Ascending aorta (tissue), 2 donors: ENCODE measurements around the gene HACE1. TPM values are rescaled to one million over a fixed set of nuclear protein-coding genes. Genes with fewer than 3 reads are reported as not detected.
"Not testable (repeated sequence)": the region's sequence is repeated elsewhere in the genome, so short reads cannot be mapped to it uniquely, and the experiment has no call there.

ENCODE experiments used
- DNase-seq, 2 donors: peaks; one replicate each; pipeline ENCODE4 v3.0.0-alpha.2; 2019; ENCODE audit warnings: low spot score in 2 of 2
- H3K27ac ChIP-seq, 2 donors: fragments of 200-600 bp; sonication (generic); one replicate each; pipeline ENCODE4 v1.5.1; 2016 to 2017; ENCODE audit warnings: mild to moderate bottlenecking in 1 of 2
- H3K27me3 ChIP-seq: fragments of 200-600 bp; sonication (generic); one replicate; pipeline ENCODE4 v1.5.1; 2017
- H3K36me3 ChIP-seq, 2 donors: fragments of 200-600 bp; sonication (generic); one replicate each; pipeline ENCODE4 v1.5.1; 2016
- H3K4me1 ChIP-seq, 2 donors: fragments of 200-600 bp; sonication (generic); one replicate each; pipeline ENCODE4 v1.5.1; 2016 to 2017; ENCODE audit warnings: mild to moderate bottlenecking in 1 of 2
- H3K4me3 ChIP-seq, 2 donors: fragments of 200-600 bp; sonication (generic); one replicate each; pipeline ENCODE4 v1.5.1; 2016 to 2017; ENCODE audit warnings: mild to moderate bottlenecking in 1 of 2
- H3K9me3 ChIP-seq, 2 donors: fragments of 200-600 bp; sonication (generic); one replicate each; pipeline ENCODE4 v1.5.1; 2016
- intact Hi-C: fragments of 100-400 bp; cut with DNase I; formaldehyde crosslinking; loops from one replicate; pipeline ENCODE4 v1.15.1; 2023
- total RNA-seq: library from RNA; depleted of rRNA; stranded (reverse); fragments of >200 nt; gene quantifications from one replicate; pipeline ENCODE4 v1.1.0, GENCODE V29; 2016
- TF ChIP-seq, protein P1 (sequence below), 3 experiments: fragments of 200-600 bp in 2 of 3; fragments of 450-650 bp in 1 of 3; sonication (generic) in 2 of 3; IDR thresholded peaks; one replicate each; pipeline ENCODE4 v1.5.1; 2016 to 2019; ENCODE audit warnings: antibody characterized with exemption in 3 of 3, mild to moderate bottlenecking in 1 of 3, moderate library complexity in 1 of 3

Gene HACE1
- total RNA-seq, 1 donor from 2014 or later = 7.7 TPM

DNA sequence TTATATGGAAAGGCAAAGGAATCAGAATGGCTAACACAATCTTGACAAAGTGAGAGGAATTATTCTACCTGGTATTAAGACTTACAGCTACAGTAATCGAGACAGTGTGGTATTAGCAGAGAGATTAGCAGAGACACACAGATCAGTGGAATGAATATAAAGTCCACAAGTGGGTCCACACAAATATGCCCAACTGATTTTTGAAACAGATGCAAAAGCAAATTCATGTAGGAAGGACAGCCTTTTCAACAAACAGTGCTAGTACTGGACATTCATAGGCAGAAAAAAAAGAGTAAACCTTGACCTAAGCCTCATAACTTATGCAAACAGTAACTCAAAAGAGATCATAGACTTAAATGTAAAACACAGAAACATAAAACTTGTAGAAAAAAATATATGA is 22.6 kb downstream of the HACE1 start:
- H3K4me1 ChIP-seq = no peaks in the 10 kb centered on the region

DNA sequence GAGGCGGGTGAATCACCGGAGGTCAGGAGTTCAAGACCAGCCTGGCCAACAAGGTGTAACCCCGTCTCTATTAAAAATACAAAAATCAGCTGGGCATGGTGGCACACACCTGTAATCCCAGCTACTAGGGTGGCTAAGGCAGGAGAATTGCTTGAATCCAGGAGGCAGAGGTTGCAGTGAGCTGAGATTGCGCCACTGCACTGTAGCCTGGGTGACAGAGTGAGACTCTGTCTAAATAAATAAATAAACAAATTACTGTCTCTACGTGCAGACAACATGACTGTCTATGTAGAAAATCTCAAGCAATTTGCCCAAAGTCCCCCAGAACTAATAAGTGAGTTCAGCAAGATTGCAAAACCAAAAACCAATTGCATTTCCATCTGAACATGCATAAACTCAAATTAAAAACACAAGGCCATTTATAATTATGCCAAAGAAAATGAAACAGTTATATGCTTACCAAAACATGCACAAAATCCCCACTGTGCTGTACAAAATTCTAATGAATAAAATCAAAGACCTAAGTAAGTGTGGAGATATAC is 23.2 kb downstream of the HACE1 start:
- H3K27ac ChIP-seq, H3K9me3 ChIP-seq, H3K4me3 ChIP-seq, DNase-seq, H3K27me3 ChIP-seq, intact Hi-C loops, H3K4me1 ChIP-seq: not testable (repeated sequence)
- H3K36me3 ChIP-seq = peaks cover 8 to 35% of the 10 kb centered on the region in 2 donors

More for the DNA sequence above, 22.6 kb downstream of the HACE1 start:
- DNase-seq = no peak
- H3K27me3 ChIP-seq = no peaks in the 10 kb centered on the region
- H3K36me3 ChIP-seq = peaks cover 6 to 35% of the 10 kb centered on the region in 2 donors
- H3K27ac ChIP-seq = no peak overlapping the region
- TF ChIP-seq, protein P1, sequence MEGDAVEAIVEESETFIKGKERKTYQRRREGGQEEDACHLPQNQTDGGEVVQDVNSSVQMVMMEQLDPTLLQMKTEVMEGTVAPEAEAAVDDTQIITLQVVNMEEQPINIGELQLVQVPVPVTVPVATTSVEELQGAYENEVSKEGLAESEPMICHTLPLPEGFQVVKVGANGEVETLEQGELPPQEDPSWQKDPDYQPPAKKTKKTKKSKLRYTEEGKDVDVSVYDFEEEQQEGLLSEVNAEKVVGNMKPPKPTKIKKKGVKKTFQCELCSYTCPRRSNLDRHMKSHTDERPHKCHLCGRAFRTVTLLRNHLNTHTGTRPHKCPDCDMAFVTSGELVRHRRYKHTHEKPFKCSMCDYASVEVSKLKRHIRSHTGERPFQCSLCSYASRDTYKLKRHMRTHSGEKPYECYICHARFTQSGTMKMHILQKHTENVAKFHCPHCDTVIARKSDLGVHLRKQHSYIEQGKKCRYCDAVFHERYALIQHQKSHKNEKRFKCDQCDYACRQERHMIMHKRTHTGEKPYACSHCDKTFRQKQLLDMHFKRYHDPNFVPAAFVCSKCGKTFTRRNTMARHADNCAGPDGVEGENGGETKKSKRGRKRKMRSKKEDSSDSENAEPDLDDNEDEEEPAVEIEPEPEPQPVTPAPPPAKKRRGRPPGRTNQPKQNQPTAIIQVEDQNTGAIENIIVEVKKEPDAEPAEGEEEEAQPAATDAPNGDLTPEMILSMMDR (IDR thresholded peaks at IDR 0.05) = no peak
- no peak overlapping the region for H3K4me3 ChIP-seq
- intact Hi-C loops = no loop called here
- H3K9me3 ChIP-seq = no peaks in the 10 kb centered on the region

DNA sequence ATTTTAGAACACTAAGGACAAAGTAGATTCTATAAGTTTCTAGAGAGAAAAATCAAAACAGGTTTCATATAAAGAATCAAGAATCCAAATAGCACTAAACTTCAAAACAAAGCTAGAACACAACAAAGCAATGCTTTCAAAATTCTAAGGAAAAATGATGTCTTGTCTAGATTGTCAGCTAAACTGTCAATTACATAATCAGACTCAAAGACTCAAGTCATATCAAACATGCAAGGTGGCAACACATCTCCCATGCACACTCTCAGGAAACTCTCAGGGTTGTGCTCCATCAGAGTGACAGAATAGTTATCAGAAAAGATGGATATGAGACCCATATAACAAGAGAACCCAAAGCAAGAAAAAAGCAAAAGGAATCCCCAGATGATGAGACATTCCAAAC is 23.9 kb downstream of the HACE1 start:
- DNase-seq = no peak
- intact Hi-C loops = no loop called here
- no peak overlapping the region for H3K27ac ChIP-seq
- no peak overlapping the region for H3K4me3 ChIP-seq
- H3K4me1 ChIP-seq = no peaks in the 10 kb centered on the region
- TF ChIP-seq, protein P1 (IDR thresholded peaks at IDR 0.05) = no peak
- no peaks in the 10 kb centered on the region for H3K27me3 ChIP-seq
- H3K9me3 ChIP-seq = no peaks in the 10 kb centered on the region
- peaks cover 13 to 39% of the 10 kb centered on the region in 2 donors for H3K36me3 ChIP-seq

DNA sequence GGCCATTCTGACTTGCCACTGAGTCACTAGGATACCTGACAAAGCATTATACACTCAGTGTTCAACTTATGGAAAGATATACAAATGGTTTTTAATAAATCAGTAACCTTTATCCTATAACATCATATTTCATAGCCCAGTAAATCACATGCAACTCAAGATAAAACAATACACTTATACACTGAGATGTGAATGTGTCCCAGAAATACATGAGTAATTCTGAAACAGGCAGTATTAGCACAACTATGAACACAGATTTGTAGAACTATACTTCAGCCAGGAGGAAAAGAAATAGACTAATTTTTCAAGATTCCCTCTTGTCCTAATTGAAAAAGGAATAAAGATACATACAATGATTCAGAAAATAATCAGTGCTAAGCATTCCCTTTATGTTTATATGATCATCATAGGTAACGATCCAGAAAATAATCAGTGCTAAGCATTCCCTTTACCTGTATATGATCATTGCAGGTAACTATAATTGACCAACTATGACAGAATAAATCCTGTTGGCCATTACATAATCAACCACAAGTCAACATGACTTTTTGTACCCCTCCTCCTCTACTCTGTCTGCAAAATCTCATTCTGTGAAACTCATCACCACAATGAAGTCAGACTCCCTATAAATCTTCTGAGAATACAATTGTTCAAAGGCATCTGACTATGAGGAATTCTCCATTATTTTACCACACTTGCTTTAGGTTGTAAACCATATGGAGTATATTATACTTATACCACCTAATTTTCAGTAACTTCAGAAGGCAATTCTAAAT is 30.3 kb downstream of the HACE1 start:
- DNase-seq = no peak
- Histone ChIP-seq H3K27me3 (no peaks in the 10 kb centered on the region), H3K36me3 (peaks cover 13 to 23% of the 10 kb centered on the region in 2 donors), H3K4me3 (no peak overlapping the region), H3K27ac (no peak overlapping the region), H3K4me1 (no peaks in the 10 kb centered on the region), H3K9me3 (no peaks in the 10 kb centered on the region)
- intact Hi-C loops = no loop called here
- TF ChIP-seq, protein P1 (IDR thresholded peaks at IDR 0.05) = no peak

DNA sequence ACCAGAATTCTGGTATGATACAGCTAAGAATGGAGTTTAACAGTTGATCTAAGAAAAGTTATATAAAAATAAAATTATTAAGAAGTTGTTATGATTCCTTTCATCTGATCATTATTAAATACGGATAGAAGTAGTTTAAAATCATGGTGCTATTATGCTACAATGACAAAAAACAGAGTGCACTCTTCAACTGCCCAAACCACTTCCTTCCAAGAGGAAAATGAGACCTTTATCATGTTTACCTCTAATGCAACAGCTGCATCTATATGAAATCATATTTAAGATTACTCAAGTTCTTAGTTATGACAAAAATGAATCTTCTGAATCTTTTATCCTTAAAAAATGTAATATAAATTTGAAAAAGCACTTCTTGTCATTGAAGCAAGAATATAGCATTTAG is 31.2 kb downstream of the HACE1 start:
- Histone ChIP-seq H3K9me3 (no peaks in the 10 kb centered on the region), H3K27ac (no peak overlapping the region), H3K4me3 (no peak overlapping the region), H3K36me3 (peaks cover 13 to 18% of the 10 kb centered on the region in 2 donors), H3K27me3 (no peaks in the 10 kb centered on the region), H3K4me1 (no peaks in the 10 kb centered on the region)
- intact Hi-C loops = no loop called here
- TF ChIP-seq, protein P1 (IDR thresholded peaks at IDR 0.05) = no peak
- DNase-seq = no peak

DNA sequence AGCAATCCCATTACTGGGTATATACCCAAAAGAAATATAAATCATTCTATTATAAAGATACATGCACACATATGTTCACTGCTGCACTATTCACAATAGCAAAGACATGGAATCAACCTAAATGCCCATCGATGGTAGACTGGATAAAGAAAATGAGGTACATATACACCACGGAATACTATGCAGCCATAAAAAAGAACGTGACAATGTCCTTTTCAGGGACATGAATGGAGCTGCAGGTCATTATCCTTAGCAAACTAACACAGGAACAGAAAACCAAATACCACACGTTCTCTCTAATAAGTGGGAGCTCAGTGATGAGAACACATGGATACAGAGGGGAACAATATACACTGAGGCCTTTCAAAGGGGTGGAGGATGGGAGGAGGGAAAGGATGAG is 38.9 kb downstream of the HACE1 start:
- H3K9me3 ChIP-seq, DNase-seq, intact Hi-C loops, H3K4me1 ChIP-seq, H3K4me3 ChIP-seq, H3K27ac ChIP-seq, H3K27me3 ChIP-seq: not testable (repeated sequence)
- peaks cover 0 to 21% of the 10 kb centered on the region in 2 donors for H3K36me3 ChIP-seq
